Pancreas (tissue), 10 donors: Measurements from ENCODE around the gene ABCC8. TPM values are rescaled to one million over a fixed set of nuclear protein-coding genes. Genes with fewer than 3 reads are reported as not detected.

Experiments
- ATAC-seq, 4 donors: fragments of 200-7000 bp; cut with Tn5 transposase; one replicate each; pipeline versions ENCODE4 v1.8.0 to v1.9.1; 2020; ENCODE audit warnings: mild to moderate bottlenecking in 4 of 4, moderate library complexity in 4 of 4
- DNase-seq, 6 donors: peaks; one replicate each; pipeline ENCODE4 v3.0.0-alpha.2; 2020
- FAIRE-seq: peaks from 2 replicates; lab custom pipeline; 2012; peaks lifted over from hg19 to GRCh38; lab: Jason Lieb, UNC
- H3K27ac ChIP-seq, 4 donors: fragments of 200-600 bp; sonication (generic); 1 replicate in 3 of 4; 2 replicates in 1 of 4; pipeline versions ENCODE4 v1.5.0 to v1.8.0; 2020
- H3K27me3 ChIP-seq, 4 donors: fragments of 200-600 bp; one replicate each; pipeline ENCODE4 v1.8.0; 2021
- H3K36me3 ChIP-seq, 3 donors: fragments of 200-600 bp; sonication (generic) in 1 of 3; one replicate each; pipeline versions ENCODE4 v1.5.0 to v1.8.0; 2020 to 2021
- H3K4me1 ChIP-seq, 3 donors: fragments of 200-600 bp; one replicate each; pipeline ENCODE4 v1.8.0; 2021
- H3K4me3 ChIP-seq, 4 donors: fragments of 200-600 bp; sonication (generic) in 2 of 4; one replicate each; pipeline versions ENCODE4 v1.5.0 to v1.8.0; 2020 to 2021
- H3K9me3 ChIP-seq, 4 donors: fragments of 200-600 bp; one replicate each; pipeline ENCODE4 v1.8.0; 2021
- WGBS, 2 donors: extraction: QIAGEN DNeasy Blood & Tissue Kit; methylation state at CpG; one replicate each; pipeline ENCODE4 v1.1.7; 2013; 5-methylcytosine and 5-hydroxymethylcytosine counted together
- intact Hi-C, 3 donors: fragments of 100-400 bp; cut with DNase I; formaldehyde crosslinking; loops; one replicate each; pipeline versions ENCODE4 v1.11.1 to v1.14.2; 2022
- polyA plus RNA-seq, 2 donors: library from polyadenylated mRNA; stranded (reverse); fragments of 200-250 nt; gene quantifications; one replicate each; pipeline ENCODE4 v1.2.3, GENCODE V29; 2013
- total RNA-seq, 6 donors: library from RNA; stranded (reverse); fragmentation: NEBNext Ultra II Directional in 4 of 6; extraction: Animal tissue kit (Norgen Biotek cat#: 25700) in 4 of 6; gene quantifications; one replicate each; pipeline versions ENCODE4 v1.2.1 to v1.2.4, GENCODE V29; 2021 to 2023
- TF ChIP-seq, protein P1 (sequence below), 4 donors: fragments of 200-600 bp; sonication (generic) in 3 of 4; IDR thresholded peaks; one replicate each; pipeline versions ENCODE4 v1.5.0 to v1.8.0; 2021; ENCODE audit warnings: antibody characterized with exemption in 4 of 4
- donor health status: healthy with polysubstance abuse.
- donor health status: DM: no; HTN: no; CAD: no; lungs with moderate emphysema.
- donor health status: DM: no; HTN: no; CAD: no.
- donor health status: control.
- donor health status: control.
- donor health status: Bipolar disorder and iron deficiency.
- donor health status: DM: yes; HTN: yes; CAD: no.
- donor health status: DM: no; HTN: no; CAD: no.
- donor health status: DM: no; HTN: no; CAD: no.
- donor health status: DM: yes; HTN: yes; CAD: no.

The ABCC8 gene
- total and polyA plus RNA-seq, 8 donors = 14.9 to 917 (median 53.2) TPM

DNA sequence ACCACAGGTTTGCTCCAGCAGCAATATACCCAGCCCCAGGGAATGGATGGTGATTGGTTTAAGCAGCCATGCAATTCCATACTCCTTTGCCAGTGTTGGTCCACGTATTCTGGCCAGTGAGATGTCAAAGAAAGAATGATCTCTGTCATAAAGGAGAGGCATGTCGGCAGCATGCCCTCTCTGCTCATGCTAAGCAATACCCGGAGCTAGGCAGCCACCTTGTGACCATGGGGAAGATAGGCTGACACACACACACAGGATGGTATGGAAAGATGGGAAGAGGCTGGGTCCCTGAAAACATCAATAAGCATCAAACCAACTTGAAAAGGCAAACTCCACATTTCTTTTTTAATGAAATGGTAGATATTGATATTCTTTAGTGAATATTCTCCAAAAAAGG lies 5.1 kb downstream of the ABCC8 start:
- ATAC-seq (no peak), FAIRE-seq (no peak), DNase-seq (no peak)
- 68 to 79% methylated on average over 3 of the region's 3 CpGs for WGBS, 2 donors
- Histone ChIP-seq H3K36me3 (no peaks in the 10 kb centered on the region), H3K4me1 (no peaks in the 10 kb centered on the region), H3K27ac (no peak overlapping the region), H3K9me3 (no peaks in the 10 kb centered on the region), H3K4me3 (no peak overlapping the region), H3K27me3 (peaks cover 0 to 14% (median 4%) of the 10 kb centered on the region in 4 donors)
- TF ChIP-seq, protein P1, sequence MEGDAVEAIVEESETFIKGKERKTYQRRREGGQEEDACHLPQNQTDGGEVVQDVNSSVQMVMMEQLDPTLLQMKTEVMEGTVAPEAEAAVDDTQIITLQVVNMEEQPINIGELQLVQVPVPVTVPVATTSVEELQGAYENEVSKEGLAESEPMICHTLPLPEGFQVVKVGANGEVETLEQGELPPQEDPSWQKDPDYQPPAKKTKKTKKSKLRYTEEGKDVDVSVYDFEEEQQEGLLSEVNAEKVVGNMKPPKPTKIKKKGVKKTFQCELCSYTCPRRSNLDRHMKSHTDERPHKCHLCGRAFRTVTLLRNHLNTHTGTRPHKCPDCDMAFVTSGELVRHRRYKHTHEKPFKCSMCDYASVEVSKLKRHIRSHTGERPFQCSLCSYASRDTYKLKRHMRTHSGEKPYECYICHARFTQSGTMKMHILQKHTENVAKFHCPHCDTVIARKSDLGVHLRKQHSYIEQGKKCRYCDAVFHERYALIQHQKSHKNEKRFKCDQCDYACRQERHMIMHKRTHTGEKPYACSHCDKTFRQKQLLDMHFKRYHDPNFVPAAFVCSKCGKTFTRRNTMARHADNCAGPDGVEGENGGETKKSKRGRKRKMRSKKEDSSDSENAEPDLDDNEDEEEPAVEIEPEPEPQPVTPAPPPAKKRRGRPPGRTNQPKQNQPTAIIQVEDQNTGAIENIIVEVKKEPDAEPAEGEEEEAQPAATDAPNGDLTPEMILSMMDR (IDR thresholded peaks at IDR 0.05) = no peak
- intact Hi-C loops = no loop called here

- FAIRE-seq = no peak
- Histone ChIP-seq H3K36me3 (no peaks in the 10 kb centered on the region), H3K9me3 (no peaks in the 10 kb centered on the region), H3K4me3 (no peak overlapping the region), H3K27ac (no peak overlapping the region), H3K4me1 (no peaks in the 10 kb centered on the region), H3K27me3 (peaks cover 0 to 7% (median 0%) of the 10 kb centered on the region in 4 donors)
- DNase-seq = no peak
- intact Hi-C loops = no loop called here
- no peak for ATAC-seq
- TF ChIP-seq, protein P1 (IDR thresholded peaks at IDR 0.05) = no peak
- 91 to 97% methylated on average over 6 of the region's 6 CpGs for WGBS, 2 donors
Measured at GRCh38 chr11:17469998-17470397, 6.6 kb downstream of the ABCC8 start.

DNA sequence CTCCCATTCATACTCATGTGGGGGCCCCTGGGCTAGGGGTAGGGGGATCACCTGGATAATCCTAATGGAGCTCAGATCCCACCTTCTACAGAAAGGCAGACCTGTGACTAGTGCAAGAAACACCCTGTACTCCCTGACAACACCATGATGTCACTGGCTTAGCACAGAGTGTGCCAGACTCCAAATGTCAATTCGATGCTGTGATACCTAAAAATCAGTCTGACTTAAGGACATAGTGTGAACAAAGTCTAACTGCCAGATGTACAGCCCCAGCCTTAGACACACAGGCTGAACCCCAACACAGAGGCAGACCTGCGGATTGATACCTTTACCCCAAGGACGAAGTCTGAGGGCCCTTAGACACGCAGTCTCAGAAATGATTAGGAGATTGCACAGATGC lies 8.5 kb downstream of the ABCC8 start:
- no peak for DNase-seq
- 72 to 73% methylated on average over 4 of the region's 4 CpGs for WGBS, 2 donors
- no peak overlapping the region for H3K4me3 ChIP-seq
- H3K27ac ChIP-seq = no peak overlapping the region
- intact Hi-C loops = no loop called here
- FAIRE-seq = no peak
- no peaks in the 10 kb centered on the region for H3K9me3 ChIP-seq
- no peak for ATAC-seq
- TF ChIP-seq, protein P1 (IDR thresholded peaks at IDR 0.05) = no peak
- no peaks in the 10 kb centered on the region for H3K4me1 ChIP-seq
- H3K27me3 ChIP-seq = peaks cover 0 to 7% (median 0%) of the 10 kb centered on the region in 4 donors
- H3K36me3 ChIP-seq = no peaks in the 10 kb centered on the region

GRCh38 chr11:17463546-17464174 lies 13.0 kb downstream of the ABCC8 start:
- intact Hi-C loops = no loop called here
- Histone ChIP-seq H3K9me3 (no peaks in the 10 kb centered on the region), H3K27me3 (no peaks in the 10 kb centered on the region), H3K27ac (no peak overlapping the region), H3K4me3 (no peak overlapping the region), H3K4me1 (no peaks in the 10 kb centered on the region), H3K36me3 (no peaks in the 10 kb centered on the region)
- WGBS, 2 donors = 68 to 71% methylated on average over 11 of the region's 11 CpGs
- no peak for ATAC-seq
- TF ChIP-seq, protein P1 (IDR thresholded peaks at IDR 0.05) = no peak
- no peak for DNase-seq
- FAIRE-seq = no peak

DNA sequence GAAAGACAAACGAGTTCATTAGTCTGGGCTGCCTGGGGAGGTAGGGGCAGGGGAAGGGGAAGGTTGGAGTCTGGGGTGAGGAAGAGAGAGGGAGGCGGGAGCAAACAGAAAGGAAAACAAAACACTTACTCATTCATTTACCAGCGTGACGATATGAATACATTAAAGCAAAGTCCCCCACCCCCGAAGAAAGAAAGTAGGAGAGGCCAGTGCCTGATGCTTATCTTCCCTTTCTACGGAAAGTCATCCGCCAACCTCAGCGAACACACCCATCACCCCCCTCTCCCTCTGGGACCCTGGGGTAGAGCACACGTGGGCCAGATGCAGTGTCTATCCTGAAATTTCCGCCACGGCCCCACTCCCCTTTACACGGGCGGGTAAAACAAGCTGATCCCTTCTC lies 13.7 kb downstream of the ABCC8 start:
- FAIRE-seq (no peak), DNase-seq (no peak), ATAC-seq (no peak)
- 74 to 79% methylated on average over 13 of the region's 13 CpGs for WGBS, 2 donors
- Histone ChIP-seq H3K4me3 (no peak overlapping the region), H3K9me3 (no peaks in the 10 kb centered on the region), H3K36me3 (no peaks in the 10 kb centered on the region), H3K27me3 (no peaks in the 10 kb centered on the region), H3K27ac (no peak overlapping the region), H3K4me1 (no peaks in the 10 kb centered on the region)
- TF ChIP-seq, protein P1 (IDR thresholded peaks at IDR 0.05) = no peak
- intact Hi-C loops = no loop called here
